ENCODE data around the gene ETV4.

Gene ETV4

GRCh38 chr17:43570518-43570928 lies 24.4 kb upstream of the ETV4 start:
- WGBS (ENCODE audit: extremely low coverage, insufficient coverage, insufficient read length) = no CpG with 5 or more reads among the region's 3 CpGs
- DNase-seq = no peak
- Histone ChIP-seq H3K4ac (ENCODE audit: low read depth, low read length) (no peak overlapping the region), H3K4me1 (ENCODE audit: control insufficient read depth in 1 of 2, insufficient read depth in 2 of 2, low read length in 2 of 2) (peaks cover 2 to 3% of the 10 kb centered on the region in 2 experiments), H2BK5ac (ENCODE audit: low read depth, low read length, poor library complexity) (no peak overlapping the region), H3K9ac (ENCODE audit: low read length) (no peak overlapping the region), H3K27ac (ENCODE audit: low read depth, low read length) (no peak overlapping the region), H3K23ac (ENCODE audit: low read length) (no peak overlapping the region), H2BK12ac (ENCODE audit: low read length) (no peak overlapping the region), H4K91ac (ENCODE audit: low read depth, low read length) (no peak overlapping the region), H3K79me1 (ENCODE audit: low read length) (peaks cover 4% of the 10 kb centered on the region), H3K36me3 (ENCODE audit: control insufficient read depth in 1 of 2, insufficient read depth in 2 of 2, low read length in 2 of 2) (no peaks in the 10 kb centered on the region), H3K9me3 (ENCODE audit: insufficient read depth, low read depth, low read length) (no peaks in the 10 kb centered on the region), H3K4me3 (ENCODE audit: low read depth, low read length) (no peak overlapping the region), H3K4me2 (ENCODE audit: low read length) (no peak overlapping the region), H3K79me2 (ENCODE audit: control insufficient read depth, insufficient read depth, low read length, poor library complexity) (no peaks in the 10 kb centered on the region), H3K27me3 (ENCODE audit: insufficient read depth, low read length) (no peaks in the 10 kb centered on the region), H2AK5ac (ENCODE audit: low read length) (no peak overlapping the region), H4K12ac (ENCODE audit: low read depth, low read length) (no peak overlapping the region), H3K18ac (ENCODE audit: low read length) (no peak overlapping the region), H2AFZ (ENCODE audit: insufficient read depth, low read length, poor library complexity) (no peak overlapping the region), H3K14ac (ENCODE audit: low read length) (no peak overlapping the region), H2BK120ac (ENCODE audit: insufficient read depth, low read length, poor library complexity) (no peak overlapping the region), H4K8ac (ENCODE audit: low read depth, low read length) (no peak overlapping the region)

DNA sequence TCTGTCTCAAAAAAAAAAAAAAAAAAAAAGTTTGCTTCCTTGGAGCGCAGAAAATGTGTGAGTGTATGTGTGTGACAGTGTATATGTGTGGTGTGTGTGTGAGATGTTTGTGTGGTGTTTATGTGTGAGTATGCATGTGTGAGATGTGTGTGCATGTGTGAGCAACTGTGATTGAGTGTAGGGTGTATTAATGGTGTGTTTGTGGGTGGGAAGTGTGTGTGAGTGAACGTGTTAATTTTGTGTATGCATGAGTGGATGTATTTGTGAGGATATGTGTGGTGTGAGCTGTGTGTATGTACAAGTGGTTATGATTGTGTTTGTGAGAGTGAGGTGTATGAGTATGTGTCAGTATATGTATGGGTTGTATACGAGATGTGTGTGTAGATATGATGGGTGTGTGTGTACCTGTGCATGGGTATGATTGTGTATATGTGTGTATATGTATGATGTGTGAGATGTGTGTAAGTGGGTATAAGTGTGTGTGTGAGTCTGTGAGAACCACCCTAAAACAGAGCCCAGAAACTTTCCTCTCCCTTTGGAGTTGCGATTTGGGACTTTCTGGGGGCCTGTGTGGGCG lies 22.5 kb upstream of the ETV4 start:
- no peaks in the 10 kb centered on the region for H3K9me3 ChIP-seq (ENCODE audit: insufficient read depth, low read depth, low read length)
- no peak overlapping the region for H2AK5ac ChIP-seq (ENCODE audit: low read length)
- H4K12ac ChIP-seq (ENCODE audit: low read depth, low read length) = no peak overlapping the region
- no peak overlapping the region for H2BK12ac ChIP-seq (ENCODE audit: low read length)
- H3K4me1 ChIP-seq (ENCODE audit: control insufficient read depth in 1 of 2, insufficient read depth in 2 of 2, low read length in 2 of 2) = peaks cover 2 to 3% of the 10 kb centered on the region in 2 experiments
- H3K27ac ChIP-seq (ENCODE audit: low read depth, low read length) = no peak overlapping the region
- no peak overlapping the region for H2BK120ac ChIP-seq (ENCODE audit: insufficient read depth, low read length, poor library complexity)
- H3K18ac ChIP-seq (ENCODE audit: low read length) = no peak overlapping the region
- no peak overlapping the region for H2AFZ ChIP-seq (ENCODE audit: insufficient read depth, low read length, poor library complexity)
- no peaks in the 10 kb centered on the region for H3K27me3 ChIP-seq (ENCODE audit: insufficient read depth, low read length)
- H3K14ac ChIP-seq (ENCODE audit: low read length) = no peak overlapping the region
- no peaks in the 10 kb centered on the region for H3K36me3 ChIP-seq (ENCODE audit: control insufficient read depth in 1 of 2, insufficient read depth in 2 of 2, low read length in 2 of 2)
- H3K4ac ChIP-seq (ENCODE audit: low read depth, low read length) = no peak overlapping the region
- H3K23ac ChIP-seq (ENCODE audit: low read length) = peak overlapping the region; percentile 25
- H3K9ac ChIP-seq (ENCODE audit: low read length) = no peak overlapping the region
- WGBS (ENCODE audit: extremely low coverage, insufficient coverage, insufficient read length) = 100% methylated on average over 2 of the region's 5 CpGs
- no peak overlapping the region for H3K4me2 ChIP-seq (ENCODE audit: low read length)
- H4K91ac ChIP-seq (ENCODE audit: low read depth, low read length) = no peak overlapping the region
- DNase-seq = no peak
- no peaks in the 10 kb centered on the region for H3K79me2 ChIP-seq (ENCODE audit: control insufficient read depth, insufficient read depth, low read length, poor library complexity)
- H3K4me3 ChIP-seq (ENCODE audit: low read depth, low read length) = no peak overlapping the region
- H3K79me1 ChIP-seq (ENCODE audit: low read length) = peaks cover 4% of the 10 kb centered on the region
- H4K8ac ChIP-seq (ENCODE audit: low read depth, low read length) = no peak overlapping the region
- H2BK5ac ChIP-seq (ENCODE audit: low read depth, low read length, poor library complexity) = no peak overlapping the region

- no CpG with 5 or more reads among the region's 15 CpGs for WGBS (ENCODE audit: extremely low coverage, insufficient coverage, insufficient read length)
- H2BK120ac ChIP-seq (ENCODE audit: insufficient read depth, low read length, poor library complexity) = no peak overlapping the region
- H3K14ac ChIP-seq (ENCODE audit: low read length) = no peak overlapping the region
- no peak overlapping the region for H3K9ac ChIP-seq (ENCODE audit: low read length)
- H2AK5ac ChIP-seq (ENCODE audit: low read length) = no peak overlapping the region
- H3K18ac ChIP-seq (ENCODE audit: low read length) = no peak overlapping the region
- H3K27me3 ChIP-seq (ENCODE audit: insufficient read depth, low read length) = no peaks in the 10 kb centered on the region
- peaks cover 18 to 20% of the 10 kb centered on the region in 2 experiments for H3K4me1 ChIP-seq (ENCODE audit: control insufficient read depth in 1 of 2, insufficient read depth in 2 of 2, low read length in 2 of 2)
- no peak overlapping the region for H4K91ac ChIP-seq (ENCODE audit: low read depth, low read length)
- no peak overlapping the region for H3K4ac ChIP-seq (ENCODE audit: low read depth, low read length)
- no peak overlapping the region for H3K4me2 ChIP-seq (ENCODE audit: low read length)
- H2BK12ac ChIP-seq (ENCODE audit: low read length) = no peak overlapping the region
- H3K36me3 ChIP-seq (ENCODE audit: control insufficient read depth in 1 of 2, insufficient read depth in 2 of 2, low read length in 2 of 2) = no peaks in the 10 kb centered on the region
- H3K79me2 ChIP-seq (ENCODE audit: control insufficient read depth, insufficient read depth, low read length, poor library complexity) = no peaks in the 10 kb centered on the region
- H4K12ac ChIP-seq (ENCODE audit: low read depth, low read length) = no peak overlapping the region
- H3K79me1 ChIP-seq (ENCODE audit: low read length) = peaks cover 3% of the 10 kb centered on the region
- H3K23ac ChIP-seq (ENCODE audit: low read length) = no peak overlapping the region
- no peak overlapping the region for H2AFZ ChIP-seq (ENCODE audit: insufficient read depth, low read length, poor library complexity)
- no peaks in the 10 kb centered on the region for H3K9me3 ChIP-seq (ENCODE audit: insufficient read depth, low read depth, low read length)
- no peak overlapping the region for H3K4me3 ChIP-seq (ENCODE audit: low read depth, low read length)
- no peak overlapping the region for H2BK5ac ChIP-seq (ENCODE audit: low read depth, low read length, poor library complexity)
- no peak overlapping the region for H3K27ac ChIP-seq (ENCODE audit: low read depth, low read length)
- no peak for DNase-seq
- H4K8ac ChIP-seq (ENCODE audit: low read depth, low read length) = no peak overlapping the region
Observed at GRCh38 chr17:43563600-43564594, 17.8 kb upstream of the ETV4 start.

DNA sequence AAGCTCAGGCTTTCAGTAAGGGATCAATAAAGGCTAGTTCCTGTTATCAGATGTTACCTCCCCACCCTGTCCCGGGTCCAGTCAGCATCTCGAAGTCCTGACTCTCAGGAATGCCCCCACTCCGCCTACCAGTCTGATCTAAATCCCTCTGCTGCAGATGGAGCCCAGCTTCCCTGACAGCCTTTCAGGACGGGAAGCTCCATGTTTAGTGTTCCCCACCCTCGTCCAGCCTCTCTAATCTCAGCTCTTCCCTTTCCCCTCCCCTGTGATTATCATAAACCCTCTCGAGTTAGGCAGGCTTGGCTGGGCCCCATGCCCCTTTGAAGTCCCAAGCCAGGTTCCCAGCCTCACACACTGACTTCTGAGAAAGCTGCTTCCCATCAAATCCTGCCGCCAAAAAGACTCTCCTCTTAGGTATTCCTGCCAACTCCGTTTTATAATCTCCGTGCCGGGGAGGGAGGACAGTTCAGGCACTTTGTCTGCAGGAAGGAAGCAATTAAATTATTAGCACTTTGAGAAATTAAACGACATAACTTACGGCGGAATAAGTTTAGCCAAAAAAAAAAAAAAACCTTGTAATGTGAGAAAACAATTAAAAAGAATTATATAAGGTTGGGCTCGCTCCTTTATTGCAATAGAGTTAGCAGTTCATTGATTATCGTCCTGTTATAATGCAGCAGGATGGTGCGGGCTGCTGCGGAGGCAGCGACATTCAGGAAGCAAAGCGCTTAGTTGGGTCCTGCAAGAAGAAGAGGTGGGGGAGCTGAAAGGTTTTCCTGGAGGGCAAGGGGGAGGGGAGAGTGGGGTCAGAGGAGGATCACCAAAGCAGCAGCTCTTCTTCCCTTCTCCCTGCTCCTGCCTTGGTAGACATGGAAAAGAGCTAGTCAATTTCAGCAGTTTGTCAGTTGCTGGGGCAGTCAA lies 16.8 kb upstream of the ETV4 start:
- Histone ChIP-seq H2AK5ac (ENCODE audit: low read length) (no peak overlapping the region), H3K79me1 (ENCODE audit: low read length) (peaks cover 3% of the 10 kb centered on the region), H4K12ac (ENCODE audit: low read depth, low read length) (no peak overlapping the region), H3K23ac (ENCODE audit: low read length) (no peak overlapping the region), H3K4me1 (ENCODE audit: control insufficient read depth in 1 of 2, insufficient read depth in 2 of 2, low read length in 2 of 2) (peaks cover 18 to 20% of the 10 kb centered on the region in 2 experiments), H3K4me3 (ENCODE audit: low read depth, low read length) (no peak overlapping the region), H3K9ac (ENCODE audit: low read length) (no peak overlapping the region), H3K4me2 (ENCODE audit: low read length) (no peak overlapping the region), H3K27ac (ENCODE audit: low read depth, low read length) (no peak overlapping the region), H3K18ac (ENCODE audit: low read length) (no peak overlapping the region), H3K36me3 (ENCODE audit: control insufficient read depth in 1 of 2, insufficient read depth in 2 of 2, low read length in 2 of 2) (no peaks in the 10 kb centered on the region), H3K79me2 (ENCODE audit: control insufficient read depth, insufficient read depth, low read length, poor library complexity) (no peaks in the 10 kb centered on the region), H2BK12ac (ENCODE audit: low read length) (no peak overlapping the region), H3K14ac (ENCODE audit: low read length) (no peak overlapping the region), H3K27me3 (ENCODE audit: insufficient read depth, low read length) (no peaks in the 10 kb centered on the region), H4K8ac (ENCODE audit: low read depth, low read length) (no peak overlapping the region), H2BK120ac (ENCODE audit: insufficient read depth, low read length, poor library complexity) (no peak overlapping the region), H2BK5ac (ENCODE audit: low read depth, low read length, poor library complexity) (no peak overlapping the region), H4K91ac (ENCODE audit: low read depth, low read length) (no peak overlapping the region), H3K9me3 (ENCODE audit: insufficient read depth, low read depth, low read length) (no peaks in the 10 kb centered on the region), H2AFZ (ENCODE audit: insufficient read depth, low read length, poor library complexity) (peak overlapping the region; percentile 23), H3K4ac (ENCODE audit: low read depth, low read length) (no peak overlapping the region)
- no CpG with 5 or more reads among the region's 19 CpGs for WGBS (ENCODE audit: extremely low coverage, insufficient coverage, insufficient read length)
- no peak for DNase-seq
